Skeletal muscle tissue (tissue), 4 donors: ENCODE results near the gene GPR156. TPM values are rescaled to one million over a fixed set of nuclear protein-coding genes. Genes with fewer than 3 reads are reported as not detected.
"Not testable (repeated sequence)": the region's sequence is repeated elsewhere in the genome, so short reads cannot be mapped to it uniquely, and the experiment has no call there.

Experiments used
- H3K27ac ChIP-seq: one replicate; pipeline ENCODE4 v1.7.0; 2013; ENCODE audit warnings: mild to moderate bottlenecking, low read depth, low read length, inconsistent platforms
- H3K27me3 ChIP-seq, 3 donors: one replicate each; pipeline ENCODE4 v1.7.0; 2013; ENCODE audit warnings: low read length in 3 of 3; ENCODE audit not compliant: control insufficient read depth in 3 of 3, insufficient read depth in 3 of 3
- H3K36me3 ChIP-seq, 3 donors: one replicate each; pipeline ENCODE4 v1.7.0; 2013; ENCODE audit warnings: low read length in 3 of 3; ENCODE audit not compliant: control insufficient read depth in 3 of 3, insufficient read depth in 3 of 3
- H3K4me1 ChIP-seq, 3 donors: one replicate each; pipeline ENCODE4 v1.7.0; 2013; ENCODE audit warnings: low read length in 3 of 3, mild to moderate bottlenecking in 3 of 3; ENCODE audit not compliant: control insufficient read depth in 3 of 3, insufficient read depth in 3 of 3
- H3K4me3 ChIP-seq, 3 donors: one replicate each; pipeline ENCODE4 v1.7.0; 2013; ENCODE audit warnings: low read length in 3 of 3
- H3K9ac ChIP-seq, 3 donors: one replicate each; pipeline ENCODE4 v1.7.0; 2013; ENCODE audit warnings: low read length in 3 of 3, mild to moderate bottlenecking in 3 of 3, moderate library complexity in 2 of 3, low read depth in 1 of 3
- H3K9me3 ChIP-seq, 3 donors: one replicate each; pipeline ENCODE4 v1.7.0; 2013; ENCODE audit warnings: low read length in 3 of 3; ENCODE audit not compliant: control insufficient read depth in 3 of 3
- total RNA-seq: library from RNA; depleted of rRNA; stranded (reverse); fragments of >200 nt; gene quantifications from one replicate; pipeline ENCODE4 v1.2.3, GENCODE V29; 2014
- donor health status: Osteomylitis.

Gene GPR156
- total RNA-seq, 1 donor from 2014 or later, result 1.0 TPM

DNA sequence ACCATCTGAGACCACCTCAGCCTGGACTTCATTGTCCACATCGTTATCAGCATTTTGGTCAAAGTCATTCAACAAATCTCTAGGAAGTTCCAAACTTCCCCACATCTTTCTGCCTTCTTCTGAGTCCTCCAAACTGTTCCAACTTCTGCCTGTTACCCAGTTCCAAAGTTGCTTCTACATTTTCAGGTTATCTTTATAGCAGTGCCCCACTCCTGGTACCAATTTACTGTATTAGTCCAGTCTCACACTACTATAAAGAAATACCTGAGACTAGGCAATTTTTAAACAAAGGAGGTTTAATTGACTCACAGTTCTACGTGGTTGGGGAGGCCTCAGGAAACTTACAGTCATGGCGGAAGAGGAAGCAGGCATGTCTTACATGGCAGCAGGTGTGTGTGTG is 129.3 kb downstream of the GPR156 start:
- not testable (repeated sequence) for H3K4me1 ChIP-seq, H3K36me3 ChIP-seq, H3K4me3 ChIP-seq, H3K27me3 ChIP-seq, H3K9me3 ChIP-seq, H3K9ac ChIP-seq, H3K27ac ChIP-seq

DNA sequence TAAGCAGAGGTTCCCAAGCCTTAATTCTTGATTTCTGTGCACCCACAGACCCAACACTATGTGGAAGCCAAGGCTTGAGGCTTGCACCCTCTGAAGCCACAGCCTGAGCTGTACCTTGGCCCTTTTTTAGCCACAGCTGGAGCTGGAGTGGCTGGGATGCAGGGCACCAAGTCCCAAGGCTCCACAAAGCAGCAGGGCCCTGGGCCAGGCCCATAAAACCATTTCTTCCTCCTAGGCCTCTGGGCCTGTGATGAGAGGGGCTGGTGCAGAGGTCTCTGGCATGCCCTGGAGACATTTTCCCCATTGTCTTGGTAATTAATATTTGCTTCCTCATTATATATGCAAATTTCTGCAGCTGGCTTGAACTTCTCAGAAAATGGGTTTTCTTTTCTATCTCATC is 129.9 kb downstream of the GPR156 start:
- Histone ChIP-seq H3K36me3 (no peaks in the 10 kb centered on the region), H3K9ac (no peak overlapping the region), H3K27ac (no peak overlapping the region), H3K4me1 (peaks cover 0 to 5% (median 3%) of the 10 kb centered on the region in 3 donors), H3K9me3 (no peaks in the 10 kb centered on the region), H3K4me3 (no peak overlapping the region), H3K27me3 (no peaks in the 10 kb centered on the region)

DNA sequence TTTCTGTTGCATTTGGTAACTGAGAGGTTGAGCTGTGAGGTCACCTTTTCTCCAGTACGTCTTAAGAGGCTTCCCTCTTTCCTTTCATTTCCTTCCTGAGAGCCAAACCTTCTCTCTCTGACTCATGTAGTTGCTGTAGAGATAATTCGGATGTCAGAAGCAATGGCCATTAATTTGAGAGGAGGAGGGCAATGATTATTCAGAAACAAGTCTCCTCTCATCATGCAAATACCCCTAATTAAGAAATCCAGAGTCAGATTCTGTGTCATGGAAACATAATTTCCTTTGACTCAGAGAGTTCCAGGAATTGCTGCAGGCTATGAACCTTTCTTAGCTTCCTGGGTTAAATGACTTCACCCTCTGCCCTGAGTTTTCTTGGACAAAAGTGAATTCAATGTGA is 131.7 kb downstream of the GPR156 start:
- Histone ChIP-seq H3K27ac (no peak overlapping the region), H3K9ac (no peak overlapping the region), H3K36me3 (no peaks in the 10 kb centered on the region), H3K4me3 (no peak overlapping the region), H3K27me3 (no peaks in the 10 kb centered on the region), H3K4me1 (no peaks in the 10 kb centered on the region), H3K9me3 (no peaks in the 10 kb centered on the region)

DNA sequence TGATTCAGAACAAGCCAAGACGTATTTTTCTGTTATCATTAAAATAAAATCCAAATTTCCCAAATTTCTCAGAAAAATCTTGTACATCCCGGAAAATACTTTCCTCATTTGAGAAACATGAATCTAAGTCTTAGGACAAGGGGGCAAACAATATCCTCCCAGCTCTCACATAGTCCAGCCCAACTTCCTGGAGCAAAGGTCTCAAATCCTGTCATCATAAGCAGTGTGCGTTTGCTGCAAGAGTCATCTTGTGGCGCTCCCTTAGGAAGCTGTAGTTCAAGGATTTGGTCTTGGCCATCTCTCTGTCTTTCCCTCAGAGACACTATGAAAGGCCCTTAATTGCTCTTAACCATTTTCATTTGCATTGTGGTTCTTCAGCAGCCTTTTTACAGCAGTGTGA is 133.2 kb downstream of the GPR156 start:
- Histone ChIP-seq H3K27me3 (no peaks in the 10 kb centered on the region), H3K9ac (no peak overlapping the region), H3K36me3 (no peaks in the 10 kb centered on the region), H3K27ac (no peak overlapping the region), H3K4me1 (peaks cover 3 to 10% (median 5%) of the 10 kb centered on the region in 3 donors), H3K9me3 (no peaks in the 10 kb centered on the region), H3K4me3 (no peak overlapping the region)

DNA sequence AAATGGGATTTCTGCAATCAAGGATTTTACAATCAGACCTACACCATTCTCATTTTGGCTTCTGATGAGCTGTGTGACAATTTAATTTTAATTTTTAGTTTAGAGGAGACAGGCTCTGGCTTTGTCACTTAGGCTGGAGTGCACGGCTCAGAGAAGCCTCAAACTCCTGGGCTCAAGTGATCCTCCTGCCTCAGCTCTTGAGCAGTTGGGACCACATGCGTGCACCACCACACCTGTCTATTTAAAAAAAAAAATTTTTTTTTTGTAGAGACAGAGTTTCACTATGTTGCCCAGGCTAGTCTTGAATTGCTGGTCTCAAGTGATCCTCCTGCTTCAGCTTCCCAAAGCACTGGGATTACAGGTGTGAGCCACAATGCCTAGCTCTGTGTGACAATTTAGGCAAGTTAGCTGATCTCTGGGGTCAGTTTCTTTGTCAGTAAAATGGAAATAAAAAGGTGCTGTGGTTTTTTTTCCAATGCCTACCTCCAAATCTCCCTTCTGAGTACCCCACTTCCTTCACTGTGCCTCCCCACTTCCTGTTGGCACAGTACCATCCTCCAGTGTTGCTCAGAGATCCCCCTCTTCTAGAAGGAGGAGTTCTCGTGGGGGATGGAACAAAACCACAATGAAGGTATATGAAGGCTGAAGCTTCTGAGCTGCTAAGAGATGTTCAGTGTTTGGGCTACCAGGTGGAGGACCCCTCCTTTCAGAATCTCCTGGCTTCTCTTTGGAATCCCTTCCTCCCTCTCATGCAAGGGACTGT is 136.7 kb downstream of the GPR156 start:
- no peaks in the 10 kb centered on the region for H3K36me3 ChIP-seq
- no peak overlapping the region for H3K27ac ChIP-seq
- H3K4me1 ChIP-seq, result peaks cover 3 to 10% (median 5%) of the 10 kb centered on the region in 3 donors
- no peaks in the 10 kb centered on the region for H3K9me3 ChIP-seq
- H3K4me3 ChIP-seq, result no peak overlapping the region
- H3K27me3 ChIP-seq, result no peaks in the 10 kb centered on the region
- H3K9ac ChIP-seq, result no peak overlapping the region

DNA sequence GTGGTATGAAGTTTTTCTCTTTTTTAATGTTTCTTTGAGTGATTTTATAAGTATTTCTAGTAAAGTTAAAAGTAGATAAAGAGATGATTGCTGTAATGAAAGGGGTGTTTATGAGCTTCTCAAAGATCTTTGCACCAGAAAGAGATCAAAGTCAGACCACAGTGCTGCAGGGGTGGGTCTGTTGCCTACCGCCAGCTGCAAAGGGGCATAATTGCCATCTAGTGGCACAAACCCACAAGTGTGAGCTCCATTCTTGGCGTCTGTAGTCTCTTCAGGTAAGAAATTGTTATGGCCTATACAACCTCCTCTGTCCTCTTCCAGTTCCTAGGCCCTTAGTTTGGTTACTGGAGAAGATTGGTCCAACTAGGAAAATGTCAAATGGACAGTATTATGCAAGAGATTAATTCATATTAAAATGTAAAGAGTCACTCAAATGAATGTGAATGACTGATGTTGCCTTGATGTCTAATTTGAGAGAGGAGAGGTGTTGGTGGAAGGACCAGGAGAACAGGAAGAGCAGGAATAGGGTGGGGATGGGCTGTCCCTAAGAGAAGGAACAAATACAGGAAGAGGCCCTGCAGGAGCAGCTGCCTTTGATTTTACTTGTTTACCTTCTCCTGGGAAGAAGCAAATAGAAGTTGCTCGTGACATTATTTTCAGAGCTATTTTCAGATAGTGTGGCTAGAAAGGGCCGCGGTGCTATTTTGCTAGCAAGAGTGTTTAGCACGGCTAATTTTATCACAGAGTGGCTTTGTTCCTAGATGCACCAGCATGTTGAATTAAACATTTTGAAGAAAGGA is 137.8 kb downstream of the GPR156 start:
- Histone ChIP-seq H3K36me3 (no peaks in the 10 kb centered on the region), H3K9me3 (no peaks in the 10 kb centered on the region), H3K4me3 (no peak overlapping the region), H3K9ac (no peak overlapping the region), H3K27me3 (no peaks in the 10 kb centered on the region), H3K4me1 (peaks cover 3 to 10% (median 5%) of the 10 kb centered on the region in 3 donors), H3K27ac (peak overlapping the region; percentile 54)

DNA sequence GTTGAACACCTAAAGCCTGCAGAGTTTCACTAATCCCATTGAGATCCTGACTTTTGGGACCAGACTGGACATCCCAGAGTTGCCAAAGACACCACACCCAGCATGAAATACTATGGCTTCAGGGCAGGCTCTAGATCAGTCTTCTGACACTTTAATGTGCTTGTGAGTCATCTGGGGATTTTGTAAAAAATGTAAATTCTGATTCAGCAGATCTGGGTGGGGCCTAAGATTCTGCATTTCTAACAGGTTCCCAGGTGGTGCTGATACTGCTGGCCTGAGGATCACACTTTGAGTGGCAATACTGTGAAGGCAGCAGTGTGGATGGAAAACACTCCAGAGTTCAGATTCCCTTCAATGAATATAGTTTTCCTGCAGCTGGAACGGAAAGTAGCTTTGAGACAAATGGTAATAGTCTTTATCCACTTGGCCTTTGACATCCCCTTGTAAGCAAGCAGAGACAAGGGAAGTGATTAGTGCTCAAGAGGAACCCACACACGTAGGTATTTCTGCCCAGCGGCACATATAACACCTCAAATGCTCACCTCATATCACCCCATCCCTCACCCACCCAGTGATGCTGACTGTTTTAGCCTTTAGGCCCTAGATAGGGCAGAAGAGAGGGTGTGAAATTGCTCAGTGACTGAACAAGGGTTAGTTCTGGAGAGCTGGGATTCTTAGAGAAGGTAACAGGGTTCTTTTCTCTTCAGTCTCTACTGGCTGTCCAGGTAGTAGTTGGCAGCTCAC is 139.3 kb downstream of the GPR156 start:
- no peak overlapping the region for H3K4me3 ChIP-seq
- no peaks in the 10 kb centered on the region for H3K27me3 ChIP-seq
- peaks cover 3 to 10% (median 5%) of the 10 kb centered on the region in 3 donors for H3K4me1 ChIP-seq
- H3K9ac ChIP-seq, result no peak overlapping the region
- no peaks in the 10 kb centered on the region for H3K36me3 ChIP-seq
- H3K9me3 ChIP-seq, result no peaks in the 10 kb centered on the region
- H3K27ac ChIP-seq, result no peak overlapping the region

DNA sequence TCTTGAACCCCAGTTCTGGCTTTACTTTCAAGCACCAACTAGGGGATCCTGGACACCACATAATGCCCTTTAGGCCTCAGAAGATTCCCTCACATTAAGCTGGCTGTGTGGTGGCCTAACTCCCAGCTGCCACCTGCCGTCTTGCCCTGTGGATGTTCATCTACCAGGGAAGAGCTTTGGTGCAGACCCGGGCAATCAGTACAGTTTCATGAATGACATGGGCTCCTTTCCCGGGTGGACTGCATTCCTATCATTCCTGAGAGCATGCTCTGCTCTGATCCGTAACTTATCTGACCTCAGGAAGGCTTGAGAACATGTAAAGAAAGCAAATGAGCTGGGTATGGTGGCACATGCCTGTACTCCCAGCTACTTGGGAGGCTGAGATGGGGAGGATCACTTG is 140.8 kb downstream of the GPR156 start:
- no peak overlapping the region for H3K27ac ChIP-seq
- no peaks in the 10 kb centered on the region for H3K27me3 ChIP-seq
- no peak overlapping the region for H3K4me3 ChIP-seq
- H3K4me1 ChIP-seq, result peaks cover 3 to 10% (median 5%) of the 10 kb centered on the region in 3 donors
- no peaks in the 10 kb centered on the region for H3K36me3 ChIP-seq
- H3K9me3 ChIP-seq, result no peaks in the 10 kb centered on the region
- H3K9ac ChIP-seq, result no peak overlapping the region

DNA sequence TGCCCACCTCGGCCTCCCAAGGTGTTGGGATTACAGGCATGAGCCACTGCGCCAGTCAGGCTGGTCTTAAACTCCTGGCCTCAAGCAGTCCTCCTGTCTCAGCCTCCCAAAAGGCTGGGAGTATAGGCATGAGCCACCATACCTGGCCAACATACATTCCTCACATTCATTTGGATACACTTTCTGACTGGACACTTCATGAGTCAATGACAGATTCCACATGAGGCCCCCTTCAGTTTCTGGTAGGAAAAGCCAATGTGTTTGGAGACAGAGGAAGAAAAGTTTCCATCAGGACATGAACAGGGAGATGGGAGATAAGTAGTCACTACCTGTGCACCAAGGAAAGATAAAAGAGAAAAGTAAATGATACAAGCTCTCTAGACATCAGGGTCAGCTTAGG is 141.3 kb downstream of the GPR156 start:
- Histone ChIP-seq H3K27ac (no peak overlapping the region), H3K9me3 (no peaks in the 10 kb centered on the region), H3K36me3 (no peaks in the 10 kb centered on the region), H3K4me1 (peaks cover 3 to 10% (median 5%) of the 10 kb centered on the region in 3 donors), H3K9ac (no peak overlapping the region), H3K27me3 (no peaks in the 10 kb centered on the region), H3K4me3 (no peak overlapping the region)

DNA sequence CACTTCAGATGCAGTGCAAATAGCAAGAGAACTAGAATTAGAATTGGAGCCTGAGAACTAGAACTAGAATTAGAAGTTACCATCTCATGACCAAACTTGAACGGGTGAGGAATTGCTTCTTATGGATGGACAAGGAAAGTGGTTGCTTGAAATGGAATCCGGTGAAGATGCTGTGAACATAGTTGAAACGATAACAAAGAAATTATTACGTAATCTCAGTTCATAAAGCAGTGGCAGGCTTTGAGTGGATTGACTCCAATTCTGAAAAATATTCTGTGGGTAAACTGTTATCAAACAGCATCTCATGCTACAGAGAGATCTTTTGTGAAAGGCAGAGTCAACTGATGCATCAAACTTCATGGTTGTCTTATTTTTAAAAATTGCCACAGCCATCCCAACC is 142.8 kb downstream of the GPR156 start:
- Histone ChIP-seq H3K9me3 (no peaks in the 10 kb centered on the region), H3K4me1 (peaks cover 0 to 2% (median 0%) of the 10 kb centered on the region in 3 donors), H3K9ac (no peak overlapping the region), H3K27ac (no peak overlapping the region), H3K36me3 (no peaks in the 10 kb centered on the region), H3K4me3 (no peak overlapping the region), H3K27me3 (no peaks in the 10 kb centered on the region)
